WTC11 (cell line): ENCODE results near the gene TMC3. TPM values are rescaled to one million over a fixed set of nuclear protein-coding genes. Genes with fewer than 3 reads are reported as not detected.

Source experiments
- ATAC-seq: fragments of 200-7000 bp; cut with Tn5 transposase; 2 replicates; pipeline ENCODE4 v1.10.0; 2021; ENCODE audit warnings: mild to moderate bottlenecking, moderate library complexity
- CTCF ChIA-PET: fragments of 300-600 bp; sonication (Branson Sonifier 250); formaldehyde crosslinking; loops from one replicate; lab custom pipeline; 2021; ENCODE audit warnings: antibody characterized with exemption; lab: Charles Lee
- POLR2A ChIA-PET: fragments of 350-600 bp; sonication (Branson Sonifier 250); formaldehyde crosslinking; loops from one replicate; lab custom pipeline; 2021; ENCODE audit warnings: antibody characterized with exemption; lab: Charles Lee
- DNase-seq: peaks from one replicate; pipeline ENCODE4 v3.0.0; 2021; ENCODE audit warnings: low spot score
- H3K27ac Mint-ChIP-seq: 2 replicates; pipeline ENCODE4 v1.8.0; 2021; ENCODE audit warnings: mixed read lengths
- H3K27me3 Mint-ChIP-seq: 2 replicates; pipeline ENCODE4 v1.8.0; 2021; ENCODE audit warnings: low read depth, mild to moderate bottlenecking, moderate library complexity, mixed read lengths
- H3K36me3 Mint-ChIP-seq: 2 replicates; pipeline ENCODE4 v1.8.0; 2021; ENCODE audit warnings: mixed read lengths
- H3K4me1 Mint-ChIP-seq: 2 replicates; pipeline ENCODE4 v1.8.0; 2022; ENCODE audit warnings: mixed read lengths
- H3K4me3 Mint-ChIP-seq: 2 replicates; pipeline ENCODE4 v1.8.0; 2021; ENCODE audit warnings: mild to moderate bottlenecking, moderate library complexity, mixed read lengths
- H3K9me3 Mint-ChIP-seq: 2 replicates; pipeline ENCODE4 v1.8.0; 2021; ENCODE audit warnings: mixed read lengths
- CBFB ChIP-seq: sonication (generic); formaldehyde crosslinking; IDR thresholded peaks from 2 replicates; pipeline ENCODE4 v1.8.1; 2022; ENCODE audit warnings: mild to moderate bottlenecking, low read depth, missing genetic modification reagents
- ETV6 ChIP-seq: sonication (generic); formaldehyde crosslinking; IDR thresholded peaks from 2 replicates; pipeline ENCODE4 v1.8.1; 2022; ENCODE audit warnings: mild to moderate bottlenecking, missing genetic modification reagents
- NFE2L1 ChIP-seq: sonication (generic); formaldehyde crosslinking; IDR thresholded peaks from 2 replicates; pipeline ENCODE4 v1.8.1; 2023; ENCODE audit warnings: missing genetic modification reagents
- PRRX2 ChIP-seq: fragments of 250-450 bp; sonication (Bioruptor Pico); IDR thresholded peaks from 2 replicates; pipeline ENCODE4 v1.8.0; 2021; ENCODE audit warnings: mild to moderate bottlenecking
- RORB ChIP-seq: fragments of 250-450 bp; sonication (Bioruptor Pico); IDR thresholded peaks from 2 replicates; pipeline ENCODE4 v1.9.0; 2021; ENCODE audit warnings: mild to moderate bottlenecking
- SMAD3 ChIP-seq: sonication (generic); formaldehyde crosslinking; IDR thresholded peaks from 2 replicates; pipeline ENCODE4 v1.8.0; 2022; ENCODE audit warnings: missing genetic modification reagents, mild to moderate bottlenecking, borderline replicate concordance
- ZBTB21 ChIP-seq: sonication (generic); formaldehyde crosslinking; IDR thresholded peaks from 2 replicates; pipeline ENCODE4 v1.8.1; 2023; ENCODE audit warnings: mild to moderate bottlenecking, missing genetic modification reagents, borderline replicate concordance
- ZNF263 ChIP-seq: sonication (generic); formaldehyde crosslinking; IDR thresholded peaks from 2 replicates; pipeline ENCODE4 v1.8.1; 2022; ENCODE audit warnings: low read depth, mild to moderate bottlenecking, moderate library complexity, missing genetic modification reagents
- total RNA-seq: library from RNA; stranded (reverse); gene quantifications from 3 replicates; pipeline ENCODE4 v1.2.3, GENCODE V29; 2021
- TF ChIP-seq, protein P1 (sequence below): sonication (generic); formaldehyde crosslinking; IDR thresholded peaks from 2 replicates; pipeline ENCODE4 v1.8.0; 2022; ENCODE audit warnings: mild to moderate bottlenecking, missing genetic modification reagents
- TF ChIP-seq, protein P2 (sequence below): fragments of 200-600 bp; IDR thresholded peaks from 2 replicates; pipeline ENCODE4 v1.8.0; 2022; ENCODE audit warnings: antibody characterized with exemption
- TF ChIP-seq, protein P3 (sequence below): fragments of 250-450 bp; sonication (Bioruptor Pico); IDR thresholded peaks from 2 replicates; pipeline ENCODE4 v1.9.0; 2021; ENCODE audit warnings: moderate library complexity, mild to moderate bottlenecking, inconsistent platforms, borderline replicate concordance
- TF ChIP-seq, protein P4 (sequence below): sonication (generic); formaldehyde crosslinking; IDR thresholded peaks from 2 replicates; pipeline ENCODE4 v1.8.1; 2023; ENCODE audit warnings: mild to moderate bottlenecking, missing genetic modification reagents
- TF ChIP-seq, protein P5 (sequence below): sonication (generic); formaldehyde crosslinking; IDR thresholded peaks from 2 replicates; pipeline ENCODE4 v1.8.0; 2023; ENCODE audit warnings: mild to moderate bottlenecking, missing genetic modification reagents
- TF ChIP-seq, protein P6 (sequence below): sonication (generic); formaldehyde crosslinking; IDR thresholded peaks from 2 replicates; pipeline ENCODE4 v1.8.1; 2022; ENCODE audit warnings: low read depth, missing genetic modification reagents, borderline replicate concordance
- TF ChIP-seq, protein P7 (sequence below): sonication (generic); formaldehyde crosslinking; IDR thresholded peaks from 2 replicates; pipeline ENCODE4 v1.8.0; 2022; ENCODE audit warnings: missing genetic modification reagents
- TF ChIP-seq, protein P8 (sequence below): fragments of 250-450 bp; sonication (Bioruptor Pico); IDR thresholded peaks from 2 replicates; pipeline ENCODE4 v2.1.2; 2022; ENCODE audit warnings: mild to moderate bottlenecking, moderate library complexity

The TMC3 gene
- total RNA-seq, 1 experiment from 2014 or later, result not detected

DNA sequence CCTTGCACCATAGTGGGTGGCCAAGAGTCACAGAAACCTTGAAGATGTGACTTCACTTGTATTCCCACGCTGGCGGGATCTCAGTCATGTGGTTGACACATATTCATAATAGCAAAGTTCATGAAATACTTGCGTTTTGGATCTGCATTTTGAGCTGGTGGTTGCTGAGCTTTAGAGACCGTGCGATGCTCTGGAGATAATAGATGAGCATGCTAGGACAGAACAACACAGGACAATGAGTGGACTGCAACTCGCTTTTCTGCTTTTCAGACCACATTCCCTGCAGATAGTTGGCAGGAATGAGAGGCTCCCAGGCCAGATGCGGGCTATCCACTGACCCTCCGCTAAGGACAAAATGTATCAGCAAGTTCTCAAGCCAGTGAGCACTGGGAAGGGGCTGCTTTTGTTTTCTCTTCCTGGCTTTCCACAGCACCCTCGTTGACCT lies 36.3 kb downstream of the TMC3 start:
- Mint-ChIP-seq H3K4me1 (no peaks in the 10 kb centered on the region), H3K27me3 (no peaks in the 10 kb centered on the region), H3K4me3 (no peak overlapping the region), H3K36me3 (no peaks in the 10 kb centered on the region), H3K27ac (no peak overlapping the region), H3K9me3 (no peaks in the 10 kb centered on the region)
- no peak for ATAC-seq
- ChIA-PET CTCF (interaction anchor here (1.2 to 2.1 kb wide), 2 partner anchors 11 to 72 kb away, joined by 3 to 5 read pairs; no protein-coding TSS in a partner anchor), POLR2A (no interaction called here)
- TF ChIP-seq ZBTB21, result no peak
- no peak for TF ChIP-seq CBFB
- TF ChIP-seq ETV6 (CRISPR knock-in tag), result no peak
- TF ChIP-seq, protein P1, sequence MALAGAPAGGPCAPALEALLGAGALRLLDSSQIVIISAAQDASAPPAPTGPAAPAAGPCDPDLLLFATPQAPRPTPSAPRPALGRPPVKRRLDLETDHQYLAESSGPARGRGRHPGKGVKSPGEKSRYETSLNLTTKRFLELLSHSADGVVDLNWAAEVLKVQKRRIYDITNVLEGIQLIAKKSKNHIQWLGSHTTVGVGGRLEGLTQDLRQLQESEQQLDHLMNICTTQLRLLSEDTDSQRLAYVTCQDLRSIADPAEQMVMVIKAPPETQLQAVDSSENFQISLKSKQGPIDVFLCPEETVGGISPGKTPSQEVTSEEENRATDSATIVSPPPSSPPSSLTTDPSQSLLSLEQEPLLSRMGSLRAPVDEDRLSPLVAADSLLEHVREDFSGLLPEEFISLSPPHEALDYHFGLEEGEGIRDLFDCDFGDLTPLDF, result no peak
- TF ChIP-seq, protein P2, sequence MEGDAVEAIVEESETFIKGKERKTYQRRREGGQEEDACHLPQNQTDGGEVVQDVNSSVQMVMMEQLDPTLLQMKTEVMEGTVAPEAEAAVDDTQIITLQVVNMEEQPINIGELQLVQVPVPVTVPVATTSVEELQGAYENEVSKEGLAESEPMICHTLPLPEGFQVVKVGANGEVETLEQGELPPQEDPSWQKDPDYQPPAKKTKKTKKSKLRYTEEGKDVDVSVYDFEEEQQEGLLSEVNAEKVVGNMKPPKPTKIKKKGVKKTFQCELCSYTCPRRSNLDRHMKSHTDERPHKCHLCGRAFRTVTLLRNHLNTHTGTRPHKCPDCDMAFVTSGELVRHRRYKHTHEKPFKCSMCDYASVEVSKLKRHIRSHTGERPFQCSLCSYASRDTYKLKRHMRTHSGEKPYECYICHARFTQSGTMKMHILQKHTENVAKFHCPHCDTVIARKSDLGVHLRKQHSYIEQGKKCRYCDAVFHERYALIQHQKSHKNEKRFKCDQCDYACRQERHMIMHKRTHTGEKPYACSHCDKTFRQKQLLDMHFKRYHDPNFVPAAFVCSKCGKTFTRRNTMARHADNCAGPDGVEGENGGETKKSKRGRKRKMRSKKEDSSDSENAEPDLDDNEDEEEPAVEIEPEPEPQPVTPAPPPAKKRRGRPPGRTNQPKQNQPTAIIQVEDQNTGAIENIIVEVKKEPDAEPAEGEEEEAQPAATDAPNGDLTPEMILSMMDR, result no peak
- TF ChIP-seq, protein P3, sequence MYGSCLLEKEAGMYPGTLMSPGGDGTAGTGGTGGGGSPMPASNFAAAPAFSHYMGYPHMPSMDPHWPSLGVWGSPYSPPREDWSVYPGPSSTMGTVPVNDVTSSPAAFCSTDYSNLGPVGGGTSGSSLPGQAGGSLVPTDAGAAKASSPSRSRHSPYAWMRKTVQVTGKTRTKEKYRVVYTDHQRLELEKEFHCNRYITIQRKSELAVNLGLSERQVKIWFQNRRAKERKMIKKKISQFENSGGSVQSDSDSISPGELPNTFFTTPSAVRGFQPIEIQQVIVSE, result no peak
- TF ChIP-seq, protein P4, sequence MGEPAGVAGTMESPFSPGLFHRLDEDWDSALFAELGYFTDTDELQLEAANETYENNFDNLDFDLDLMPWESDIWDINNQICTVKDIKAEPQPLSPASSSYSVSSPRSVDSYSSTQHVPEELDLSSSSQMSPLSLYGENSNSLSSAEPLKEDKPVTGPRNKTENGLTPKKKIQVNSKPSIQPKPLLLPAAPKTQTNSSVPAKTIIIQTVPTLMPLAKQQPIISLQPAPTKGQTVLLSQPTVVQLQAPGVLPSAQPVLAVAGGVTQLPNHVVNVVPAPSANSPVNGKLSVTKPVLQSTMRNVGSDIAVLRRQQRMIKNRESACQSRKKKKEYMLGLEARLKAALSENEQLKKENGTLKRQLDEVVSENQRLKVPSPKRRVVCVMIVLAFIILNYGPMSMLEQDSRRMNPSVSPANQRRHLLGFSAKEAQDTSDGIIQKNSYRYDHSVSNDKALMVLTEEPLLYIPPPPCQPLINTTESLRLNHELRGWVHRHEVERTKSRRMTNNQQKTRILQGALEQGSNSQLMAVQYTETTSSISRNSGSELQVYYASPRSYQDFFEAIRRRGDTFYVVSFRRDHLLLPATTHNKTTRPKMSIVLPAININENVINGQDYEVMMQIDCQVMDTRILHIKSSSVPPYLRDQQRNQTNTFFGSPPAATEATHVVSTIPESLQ (CRISPR knock-in tag), result no peak
- TF ChIP-seq NFE2L1 (CRISPR knock-in tag), result no peak
- DNase-seq, result no peak

DNA sequence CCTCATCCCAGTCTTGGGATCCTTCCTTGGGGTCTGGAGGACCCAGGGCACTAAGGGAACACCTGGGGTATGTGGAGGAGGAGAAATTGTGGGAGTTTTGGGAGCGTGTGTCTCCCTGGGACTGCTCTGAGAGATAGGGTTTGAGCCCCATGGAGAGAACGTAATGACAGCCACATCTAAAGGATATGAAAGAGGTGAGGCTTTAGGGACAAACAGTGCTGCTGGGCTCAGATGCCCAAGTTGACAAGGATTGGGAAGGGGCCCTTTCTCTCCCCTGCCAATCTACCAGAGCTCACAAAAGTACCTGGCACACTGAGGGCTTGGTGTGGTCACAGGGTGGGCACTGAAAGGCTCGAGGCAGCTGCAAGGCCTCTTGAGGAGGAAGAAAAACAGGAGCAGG lies 36.8 kb downstream of the TMC3 start:
- H3K27ac Mint-ChIP-seq, result no peak overlapping the region
- CTCF ChIA-PET, result interaction anchor here (0.7 to 1.7 kb wide), 6 partner anchors 10 to 71 kb away, joined by 3 to 8 read pairs (median 4); partner anchors contain the start of gene STARD5
- no peak for TF ChIP-seq SMAD3
- no peak for TF ChIP-seq RORB (CRISPR knock-in tag)
- TF ChIP-seq, protein P5, sequence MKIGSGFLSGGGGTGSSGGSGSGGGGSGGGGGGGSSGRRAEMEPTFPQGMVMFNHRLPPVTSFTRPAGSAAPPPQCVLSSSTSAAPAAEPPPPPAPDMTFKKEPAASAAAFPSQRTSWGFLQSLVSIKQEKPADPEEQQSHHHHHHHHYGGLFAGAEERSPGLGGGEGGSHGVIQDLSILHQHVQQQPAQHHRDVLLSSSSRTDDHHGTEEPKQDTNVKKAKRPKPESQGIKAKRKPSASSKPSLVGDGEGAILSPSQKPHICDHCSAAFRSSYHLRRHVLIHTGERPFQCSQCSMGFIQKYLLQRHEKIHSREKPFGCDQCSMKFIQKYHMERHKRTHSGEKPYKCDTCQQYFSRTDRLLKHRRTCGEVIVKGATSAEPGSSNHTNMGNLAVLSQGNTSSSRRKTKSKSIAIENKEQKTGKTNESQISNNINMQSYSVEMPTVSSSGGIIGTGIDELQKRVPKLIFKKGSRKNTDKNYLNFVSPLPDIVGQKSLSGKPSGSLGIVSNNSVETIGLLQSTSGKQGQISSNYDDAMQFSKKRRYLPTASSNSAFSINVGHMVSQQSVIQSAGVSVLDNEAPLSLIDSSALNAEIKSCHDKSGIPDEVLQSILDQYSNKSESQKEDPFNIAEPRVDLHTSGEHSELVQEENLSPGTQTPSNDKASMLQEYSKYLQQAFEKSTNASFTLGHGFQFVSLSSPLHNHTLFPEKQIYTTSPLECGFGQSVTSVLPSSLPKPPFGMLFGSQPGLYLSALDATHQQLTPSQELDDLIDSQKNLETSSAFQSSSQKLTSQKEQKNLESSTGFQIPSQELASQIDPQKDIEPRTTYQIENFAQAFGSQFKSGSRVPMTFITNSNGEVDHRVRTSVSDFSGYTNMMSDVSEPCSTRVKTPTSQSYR (CRISPR knock-in tag), result no peak
- TF ChIP-seq, protein P3, result no peak
- TF ChIP-seq, protein P6, sequence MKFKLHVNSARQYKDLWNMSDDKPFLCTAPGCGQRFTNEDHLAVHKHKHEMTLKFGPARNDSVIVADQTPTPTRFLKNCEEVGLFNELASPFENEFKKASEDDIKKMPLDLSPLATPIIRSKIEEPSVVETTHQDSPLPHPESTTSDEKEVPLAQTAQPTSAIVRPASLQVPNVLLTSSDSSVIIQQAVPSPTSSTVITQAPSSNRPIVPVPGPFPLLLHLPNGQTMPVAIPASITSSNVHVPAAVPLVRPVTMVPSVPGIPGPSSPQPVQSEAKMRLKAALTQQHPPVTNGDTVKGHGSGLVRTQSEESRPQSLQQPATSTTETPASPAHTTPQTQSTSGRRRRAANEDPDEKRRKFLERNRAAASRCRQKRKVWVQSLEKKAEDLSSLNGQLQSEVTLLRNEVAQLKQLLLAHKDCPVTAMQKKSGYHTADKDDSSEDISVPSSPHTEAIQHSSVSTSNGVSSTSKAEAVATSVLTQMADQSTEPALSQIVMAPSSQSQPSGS (CRISPR knock-in tag), result no peak
- TF ChIP-seq, protein P7, sequence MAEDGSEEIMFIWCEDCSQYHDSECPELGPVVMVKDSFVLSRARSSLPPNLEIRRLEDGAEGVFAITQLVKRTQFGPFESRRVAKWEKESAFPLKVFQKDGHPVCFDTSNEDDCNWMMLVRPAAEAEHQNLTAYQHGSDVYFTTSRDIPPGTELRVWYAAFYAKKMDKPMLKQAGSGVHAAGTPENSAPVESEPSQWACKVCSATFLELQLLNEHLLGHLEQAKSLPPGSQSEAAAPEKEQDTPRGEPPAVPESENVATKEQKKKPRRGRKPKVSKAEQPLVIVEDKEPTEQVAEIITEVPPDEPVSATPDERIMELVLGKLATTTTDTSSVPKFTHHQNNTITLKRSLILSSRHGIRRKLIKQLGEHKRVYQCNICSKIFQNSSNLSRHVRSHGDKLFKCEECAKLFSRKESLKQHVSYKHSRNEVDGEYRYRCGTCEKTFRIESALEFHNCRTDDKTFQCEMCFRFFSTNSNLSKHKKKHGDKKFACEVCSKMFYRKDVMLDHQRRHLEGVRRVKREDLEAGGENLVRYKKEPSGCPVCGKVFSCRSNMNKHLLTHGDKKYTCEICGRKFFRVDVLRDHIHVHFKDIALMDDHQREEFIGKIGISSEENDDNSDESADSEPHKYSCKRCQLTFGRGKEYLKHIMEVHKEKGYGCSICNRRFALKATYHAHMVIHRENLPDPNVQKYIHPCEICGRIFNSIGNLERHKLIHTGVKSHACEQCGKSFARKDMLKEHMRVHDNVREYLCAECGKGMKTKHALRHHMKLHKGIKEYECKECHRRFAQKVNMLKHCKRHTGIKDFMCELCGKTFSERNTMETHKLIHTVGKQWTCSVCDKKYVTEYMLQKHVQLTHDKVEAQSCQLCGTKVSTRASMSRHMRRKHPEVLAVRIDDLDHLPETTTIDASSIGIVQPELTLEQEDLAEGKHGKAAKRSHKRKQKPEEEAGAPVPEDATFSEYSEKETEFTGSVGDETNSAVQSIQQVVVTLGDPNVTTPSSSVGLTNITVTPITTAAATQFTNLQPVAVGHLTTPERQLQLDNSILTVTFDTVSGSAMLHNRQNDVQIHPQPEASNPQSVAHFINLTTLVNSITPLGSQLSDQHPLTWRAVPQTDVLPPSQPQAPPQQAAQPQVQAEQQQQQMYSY (CRISPR knock-in tag), result no peak
- TF ChIP-seq, protein P4 (CRISPR knock-in tag), result no peak
- TF ChIP-seq, protein P8, sequence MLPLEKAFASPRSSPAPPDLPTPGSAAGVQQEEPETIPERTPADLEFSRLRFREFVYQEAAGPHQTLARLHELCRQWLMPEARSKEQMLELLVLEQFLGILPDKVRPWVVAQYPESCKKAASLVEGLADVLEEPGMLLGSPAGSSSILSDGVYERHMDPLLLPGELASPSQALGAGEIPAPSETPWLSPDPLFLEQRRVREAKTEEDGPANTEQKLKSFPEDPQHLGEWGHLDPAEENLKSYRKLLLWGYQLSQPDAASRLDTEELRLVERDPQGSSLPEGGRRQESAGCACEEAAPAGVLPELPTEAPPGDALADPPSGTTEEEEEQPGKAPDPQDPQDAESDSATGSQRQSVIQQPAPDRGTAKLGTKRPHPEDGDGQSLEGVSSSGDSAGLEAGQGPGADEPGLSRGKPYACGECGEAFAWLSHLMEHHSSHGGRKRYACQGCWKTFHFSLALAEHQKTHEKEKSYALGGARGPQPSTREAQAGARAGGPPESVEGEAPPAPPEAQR (CRISPR knock-in tag), result no peak
- no peak for TF ChIP-seq PRRX2 (CRISPR knock-in tag)
- no peak for TF ChIP-seq ZNF263 (CRISPR knock-in tag)

More for the DNA sequence above, 36.8 kb downstream of the TMC3 start:
- H3K36me3 Mint-ChIP-seq, result no peaks in the 10 kb centered on the region
- POLR2A ChIA-PET, result no interaction called here
- no peaks in the 10 kb centered on the region for H3K9me3 Mint-ChIP-seq
- DNase-seq (no peak), ATAC-seq (no peak)
- H3K27me3 Mint-ChIP-seq, result no peaks in the 10 kb centered on the region
- H3K4me3 Mint-ChIP-seq, result no peak overlapping the region
- no peaks in the 10 kb centered on the region for H3K4me1 Mint-ChIP-seq
